ENCODE data around the gene RBM4B.
"Not testable (repeated sequence)": the region's sequence is repeated elsewhere in the genome, so short reads cannot be mapped to it uniquely, and the experiment has no call there.

RBM4B gene

GRCh38 chr11:66677599-66678375, at the start of gene RBM4B:
TSS of gene RBM4B (minus strand) at chr11:66677887. CDS start at chr11:66677079, 808 bp downstream.
- peak; percentile 98 for DNase-seq

DNA sequence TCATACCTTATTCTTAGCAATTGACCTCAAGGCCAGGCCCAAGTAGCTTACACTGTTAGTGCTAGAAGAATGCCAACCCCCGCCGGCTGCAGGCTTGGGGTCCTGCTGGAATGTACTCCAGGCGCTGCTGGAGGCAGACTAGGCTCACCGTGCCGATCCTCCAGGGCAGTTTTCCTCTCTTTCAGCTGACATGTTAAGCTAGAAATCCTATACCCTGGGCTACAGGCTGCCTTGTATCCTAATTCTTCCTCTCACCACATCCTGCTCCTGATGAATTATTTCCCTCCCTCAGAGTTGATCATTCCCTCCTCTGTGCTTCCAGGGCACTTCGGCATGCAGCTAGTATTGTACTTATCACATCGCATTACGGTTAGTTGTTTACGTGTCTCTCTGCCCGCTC, 48.0 kb upstream of the RBM4B start:
- DNase-seq = no peak

DNA sequence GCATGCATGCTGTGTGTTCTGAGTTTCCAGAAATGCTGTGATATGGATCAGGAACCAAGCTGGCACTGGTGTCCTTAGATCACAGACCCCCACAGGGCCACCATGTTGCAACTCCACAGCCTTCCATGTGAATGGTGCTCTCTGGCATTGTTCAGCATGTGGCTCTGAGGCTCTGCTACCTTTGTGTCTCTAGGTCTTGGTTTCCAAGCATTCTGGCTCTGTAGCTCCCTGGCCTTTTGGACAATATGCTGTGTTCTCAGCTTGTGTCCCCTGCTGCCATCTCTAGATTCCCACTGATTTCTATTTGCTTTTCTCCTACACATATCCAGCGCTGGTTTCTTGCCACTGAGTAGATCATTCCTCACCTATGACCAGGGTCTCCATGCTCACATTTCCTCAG, 47.4 kb upstream of the RBM4B start:
- DNase-seq = no peak

DNA sequence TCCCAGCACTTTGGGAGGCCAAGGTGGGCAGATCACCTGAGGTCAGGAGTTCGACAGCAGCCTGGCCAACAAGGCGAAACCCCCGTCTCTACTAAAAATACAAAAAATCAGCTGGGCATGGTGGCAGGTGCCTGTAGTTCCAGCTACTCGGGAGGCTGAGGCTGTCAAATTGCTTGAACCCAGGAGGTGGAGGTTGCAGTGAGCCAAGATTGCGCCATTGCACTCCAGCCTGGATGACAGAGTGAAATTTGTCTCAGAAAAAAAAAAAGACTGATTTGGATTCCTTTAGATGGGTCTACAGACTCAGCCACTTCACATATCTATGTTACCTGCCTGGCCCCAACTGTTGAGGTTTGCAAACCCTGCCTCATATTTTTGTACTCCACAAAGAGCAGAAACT, 46.5 kb upstream of the RBM4B start:
- not testable (repeated sequence) for DNase-seq

- no peak for DNase-seq
Measured at GRCh38 chr11:66723693-66724092, 46.0 kb upstream of the RBM4B start.

GRCh38 chr11:66722745-66723651, 45.3 kb upstream of the RBM4B start:
- no peak for DNase-seq

GRCh38 chr11:66721939-66722338, 44.3 kb upstream of the RBM4B start:
- DNase-seq = no peak

- no peak for DNase-seq
Measured at GRCh38 chr11:66720899-66721470, 43.3 kb upstream of the RBM4B start.

DNA sequence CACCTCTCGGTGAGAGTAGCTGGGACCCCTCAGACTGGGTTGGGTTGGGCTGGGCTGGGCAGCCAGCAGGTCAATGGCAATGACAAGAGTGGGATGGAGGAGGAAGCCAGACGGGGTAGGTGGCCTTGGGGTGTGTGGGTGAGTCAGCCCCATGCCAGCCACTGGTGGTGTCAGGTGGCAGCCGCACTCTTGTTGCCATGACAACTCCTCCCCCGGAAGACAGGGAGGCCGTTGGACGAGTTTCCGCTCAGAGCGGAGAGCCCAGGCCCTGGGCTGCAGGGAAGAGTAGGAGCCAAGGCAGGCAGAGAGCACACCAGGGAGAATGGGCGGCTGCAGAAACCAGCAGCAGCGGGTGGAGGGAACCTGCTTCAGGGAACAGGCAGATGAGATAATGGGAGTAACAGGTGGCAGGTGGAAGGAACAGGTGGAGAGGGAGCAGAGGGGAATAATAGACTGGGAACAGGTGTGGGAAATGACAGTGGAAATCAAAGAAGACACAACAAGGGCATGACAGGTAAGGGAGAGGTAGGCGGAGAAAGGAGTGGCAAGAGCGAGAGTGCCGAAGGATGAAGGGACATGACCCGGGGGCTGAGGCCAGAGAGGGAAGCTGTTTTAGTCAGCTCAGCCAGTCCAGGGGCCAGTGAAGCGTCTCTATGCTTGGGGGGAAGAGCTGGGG, 42.7 kb upstream of the RBM4B start:
- DNase-seq = peak; percentile 72

- DNase-seq = no peak
Measured at GRCh38 chr11:66719111-66719872, 41.6 kb upstream of the RBM4B start.

GRCh38 chr11:66718320-66718971, 40.8 kb upstream of the RBM4B start:
- DNase-seq = no peak

- DNase-seq = no peak
Measured at GRCh38 chr11:66717925-66718319, 40.2 kb upstream of the RBM4B start.

DNA sequence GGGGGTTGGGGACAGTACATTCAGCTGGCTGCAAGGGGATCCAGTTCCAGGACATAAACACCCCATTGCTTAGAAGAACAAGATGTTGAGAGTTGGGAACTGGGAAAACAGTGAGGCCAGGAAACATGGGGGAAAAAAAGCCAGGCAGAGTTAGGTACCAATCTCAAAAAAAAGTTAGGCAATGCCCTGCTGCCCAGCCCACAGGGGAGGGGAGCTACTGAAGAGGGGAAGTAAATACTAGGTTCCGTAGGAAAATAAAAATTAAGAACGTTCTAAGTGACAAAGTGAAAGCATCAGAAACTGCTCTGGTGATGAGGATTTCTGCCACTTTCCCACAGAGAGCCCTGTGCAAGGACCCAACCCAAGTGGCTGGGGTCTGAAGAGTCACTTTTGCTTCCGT, 39.3 kb upstream of the RBM4B start:
- DNase-seq = no peak

DNA sequence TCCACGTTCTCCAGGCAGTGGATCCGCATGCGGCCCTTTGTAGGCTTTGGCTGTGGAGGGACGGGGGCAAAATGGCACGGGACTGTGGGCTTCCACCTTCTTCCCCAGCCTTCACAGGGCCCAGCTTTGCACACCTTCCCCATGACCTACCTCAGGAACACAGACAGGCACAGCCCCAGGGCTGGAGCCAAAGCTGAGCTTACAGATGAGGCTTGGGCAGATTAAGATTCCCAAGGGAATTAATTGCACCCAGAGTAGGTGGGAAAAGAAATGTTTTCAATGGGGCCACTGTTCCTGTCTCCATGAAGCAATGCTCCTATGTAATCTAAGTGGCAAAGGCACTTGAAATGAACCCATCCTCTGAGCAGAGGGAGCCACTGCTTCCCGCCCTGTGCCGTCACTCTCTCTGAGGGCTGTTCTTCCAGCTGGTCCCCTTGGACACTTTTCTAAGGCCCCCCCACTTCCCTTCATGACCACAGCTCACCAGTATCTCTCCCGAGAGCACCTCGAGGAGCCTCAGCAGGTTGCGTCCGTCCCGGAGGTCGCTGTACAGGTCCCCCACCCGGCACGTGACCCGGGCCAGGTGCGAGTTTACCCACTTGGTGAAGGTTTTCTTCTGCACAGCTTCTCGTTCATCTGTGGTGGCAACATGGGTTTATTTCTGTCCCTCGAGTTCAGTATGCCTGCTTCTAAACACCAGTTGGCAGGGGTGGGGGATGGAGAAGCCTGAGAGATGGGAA, 37.8 kb upstream of the RBM4B start:
- DNase-seq = no peak

- DNase-seq = no peak
Measured at GRCh38 chr11:66713746-66714480, 36.2 kb upstream of the RBM4B start.

GRCh38 chr11:66710384-66710930, 32.8 kb upstream of the RBM4B start:
- no peak for DNase-seq

DNA sequence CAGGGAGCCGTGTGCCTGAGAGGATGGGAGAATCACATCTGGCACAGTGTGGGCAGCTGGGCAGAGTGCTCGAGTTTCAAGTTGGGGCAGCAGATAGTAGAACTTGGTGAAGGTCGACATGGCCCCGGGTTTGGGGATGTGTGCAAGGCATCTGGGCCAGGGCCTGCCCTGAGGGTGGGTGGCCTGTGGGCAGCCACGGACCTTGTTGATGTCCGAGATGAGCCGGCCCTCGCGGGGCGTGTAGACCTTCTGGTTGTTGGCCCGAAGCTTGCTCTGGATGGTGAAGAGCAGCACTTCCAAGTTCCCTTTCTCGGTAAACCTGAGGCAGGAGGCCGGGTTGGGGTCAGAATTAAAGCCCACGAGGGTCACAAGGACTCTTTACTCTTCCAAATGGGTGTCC, 31.0 kb upstream of the RBM4B start:
- no peak for DNase-seq

DNA sequence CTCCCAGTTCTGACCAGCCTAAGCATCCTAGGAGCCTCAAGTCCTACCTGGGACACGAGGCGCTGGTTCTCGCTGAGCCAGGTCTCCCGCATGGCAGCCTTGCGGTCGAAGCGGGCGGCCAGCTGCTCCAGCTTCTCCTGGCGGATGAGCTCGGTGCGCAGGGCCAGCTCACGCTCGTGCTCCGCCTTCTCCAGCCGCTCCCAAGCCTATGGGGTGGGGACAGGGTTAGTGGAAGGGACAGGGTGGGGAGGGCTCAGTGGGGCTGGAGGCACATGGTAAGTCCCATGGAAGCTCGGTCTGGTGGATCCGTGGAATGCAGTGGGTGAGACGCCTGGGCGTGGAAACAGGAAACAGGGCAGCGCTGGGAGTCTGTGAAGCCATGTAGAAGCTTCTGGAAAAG, 30.4 kb upstream of the RBM4B start:
- no peak for DNase-seq

DNA sequence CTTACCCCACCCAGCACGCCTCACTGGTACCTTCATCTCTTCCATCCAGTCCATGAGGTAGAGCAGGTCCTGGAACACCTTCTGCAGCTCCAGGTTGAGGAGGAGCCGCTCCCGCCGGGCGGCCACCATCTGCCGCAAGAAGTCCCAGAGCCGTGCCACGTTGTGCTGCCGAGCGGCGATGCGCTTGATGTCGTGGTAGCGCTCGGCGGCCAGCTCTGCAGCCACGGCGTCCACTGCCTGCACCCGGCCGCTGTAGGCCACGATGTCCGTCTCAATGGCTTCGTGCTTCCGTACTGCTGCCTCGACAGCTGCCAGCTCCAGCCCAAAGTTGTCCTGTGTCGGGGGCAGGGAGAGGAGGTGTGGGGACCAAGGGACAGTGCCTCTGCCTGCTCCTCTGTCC, 29.8 kb upstream of the RBM4B start:
- DNase-seq = no peak

GRCh38 chr11:66706989-66707388, 29.3 kb upstream of the RBM4B start:
- no peak for DNase-seq
